HEK293 (cell line): ENCODE measurements around the gene LHFPL2.

ENCODE experiments used
- CTCF ChIA-PET: fragments of 350-600 bp; formaldehyde crosslinking; extraction: SDS; loops from one replicate; lab custom pipeline; 2021; ENCODE audit warnings: antibody characterized with exemption; lab: Yijun Ruan, JAX
- POLR2A ChIA-PET: fragments of 300-600 bp; formaldehyde crosslinking; extraction: SDS; loops from one replicate; lab custom pipeline; 2020; ENCODE audit warnings: antibody characterized with exemption, inconsistent platforms; lab: Yijun Ruan, JAX
- H3K27ac ChIP-seq: fragments of 200-500 bp; sonication (Bioruptor generic); 2 replicates; pipeline ENCODE4 v1.5.1; 2014; ENCODE audit warnings: low read depth, low read length, control low read depth, inconsistent platforms; ENCODE audit errors: extremely low read depth
- H3K36me3 ChIP-seq, 2 experiments: fragments of 200-500 bp in 1 of 2; sonication (Bioruptor generic) in 1 of 2; 1 replicate in 1 of 2; 2 replicates in 1 of 2; pipeline ENCODE4 v1.5.1; 2014 to 2017; ENCODE audit warnings: inconsistent platforms in 2 of 2, low read length in 2 of 2; ENCODE audit not compliant: control insufficient read depth in 2 of 2, insufficient read depth in 1 of 2
- H3K4me1 ChIP-seq: fragments of 200-500 bp; sonication (Bioruptor generic); 2 replicates; pipeline ENCODE4 v1.5.1; 2014; ENCODE audit warnings: mild to moderate bottlenecking, low read length, inconsistent platforms; ENCODE audit not compliant: control insufficient read depth, insufficient read depth
- H3K4me3 ChIP-seq: 2 replicates; pipeline ENCODE4 v1.5.1; 2011; ENCODE audit warnings: low read depth, mild to moderate bottlenecking, control low read depth, low read length, moderate library complexity
- H3K9me3 ChIP-seq: fragments of 200-500 bp; sonication (Bioruptor generic); 2 replicates; pipeline ENCODE4 v1.5.1; 2014; ENCODE audit warnings: low read depth, low read length, inconsistent platforms; ENCODE audit not compliant: control insufficient read depth, insufficient read depth
- GLIS1 ChIP-seq: fragments of 450-650 bp; formaldehyde crosslinking; IDR thresholded peaks from 2 replicates; pipeline ENCODE4 v1.5.1; 2016; ENCODE audit warnings: missing biosample characterization, missing genetic modification characterization
- KLF7 ChIP-seq: fragments of 450-650 bp; formaldehyde crosslinking; IDR thresholded peaks from 2 replicates; pipeline ENCODE4 v1.5.1; 2016; ENCODE audit warnings: missing biosample characterization, missing genetic modification characterization, borderline replicate concordance
- SCRT1 ChIP-seq: fragments of 450-650 bp; formaldehyde crosslinking; IDR thresholded peaks from 2 replicates; pipeline ENCODE4 v1.5.1; 2016; ENCODE audit warnings: missing biosample characterization, missing genetic modification characterization, borderline replicate concordance
- SCRT2 ChIP-seq: fragments of 450-650 bp; formaldehyde crosslinking; IDR thresholded peaks from 2 replicates; pipeline ENCODE4 v1.5.1; 2016; ENCODE audit warnings: missing biosample characterization, missing genetic modification characterization
- SP3 ChIP-seq: fragments of 450-650 bp; formaldehyde crosslinking; IDR thresholded peaks from 2 replicates; pipeline ENCODE4 v1.5.1; 2016; ENCODE audit warnings: missing biosample characterization, missing genetic modification characterization
- ZBTB11 ChIP-seq: fragments of 450-650 bp; formaldehyde crosslinking; conservative IDR thresholded peaks from 2 replicates; pipeline ENCODE4 v1.5.1; 2016; ENCODE audit warnings: low read depth, missing biosample characterization, missing genetic modification characterization
- ZBTB26 ChIP-seq: fragments of 450-650 bp; formaldehyde crosslinking; optimal IDR thresholded peaks from 2 replicates; pipeline ENCODE3; 2016; ENCODE audit warnings: missing biosample characterization, mild to moderate bottlenecking, missing genetic modification characterization
- ZNF157 ChIP-seq: fragments of 450-650 bp; formaldehyde crosslinking; IDR thresholded peaks from 2 replicates; pipeline ENCODE4 v1.5.1; 2016; ENCODE audit warnings: missing biosample characterization, missing genetic modification characterization
- ZNF175 ChIP-seq: fragments of 450-650 bp; formaldehyde crosslinking; IDR thresholded peaks from 2 replicates; pipeline ENCODE4 v1.5.1; 2016; ENCODE audit warnings: missing biosample characterization, missing genetic modification characterization
- ZNF214 ChIP-seq: fragments of 450-650 bp; formaldehyde crosslinking; IDR thresholded peaks from 2 replicates; pipeline ENCODE4 v1.5.1; 2017; ENCODE audit warnings: missing biosample characterization, mild to moderate bottlenecking, missing genetic modification characterization, borderline replicate concordance
- ZNF221 ChIP-seq: fragments of 450-650 bp; formaldehyde crosslinking; IDR thresholded peaks from 2 replicates; pipeline ENCODE4 v1.5.1; 2017; ENCODE audit warnings: missing biosample characterization, missing genetic modification characterization, borderline replicate concordance
- ZNF350 ChIP-seq: fragments of 450-650 bp; formaldehyde crosslinking; IDR thresholded peaks from 2 replicates; pipeline ENCODE4 v1.5.0; 2017; ENCODE audit warnings: missing biosample characterization, mild to moderate bottlenecking, missing genetic modification characterization
- ZNF354C ChIP-seq: fragments of 450-650 bp; formaldehyde crosslinking; IDR thresholded peaks from 2 replicates; pipeline ENCODE4 v1.5.1; 2016; ENCODE audit warnings: missing biosample characterization, missing genetic modification characterization, low read depth, borderline replicate concordance
- ZNF449 ChIP-seq: fragments of 450-650 bp; formaldehyde crosslinking; IDR thresholded peaks from 2 replicates; pipeline ENCODE4 v1.5.1; 2017; ENCODE audit warnings: missing biosample characterization, mild to moderate bottlenecking, missing genetic modification characterization, moderate library complexity
- ZNF549 ChIP-seq: fragments of 450-650 bp; IDR thresholded peaks from 2 replicates; pipeline ENCODE4 v1.5.1; 2018; ENCODE audit warnings: missing biosample characterization, missing genetic modification characterization, mild to moderate bottlenecking, inconsistent platforms, moderate library complexity
- ZNF624 ChIP-seq: fragments of 450-650 bp; formaldehyde crosslinking; IDR thresholded peaks from 2 replicates; pipeline ENCODE4 v1.5.1; 2017; ENCODE audit warnings: missing biosample characterization, missing genetic modification characterization
- ZNF629 ChIP-seq: fragments of 450-650 bp; formaldehyde crosslinking; IDR thresholded peaks from 2 replicates; pipeline ENCODE4 v1.5.1; 2017; ENCODE audit warnings: missing biosample characterization, missing genetic modification characterization
- ZNF791 ChIP-seq: fragments of 450-650 bp; formaldehyde crosslinking; IDR thresholded peaks from 2 replicates; pipeline ENCODE4 v1.5.1; 2016; ENCODE audit warnings: missing biosample characterization, missing genetic modification characterization

Gene LHFPL2

GRCh38 chr5:78577071-78577807 lies 71.3 kb downstream of the LHFPL2 start:
- no peak overlapping the region for H3K27ac ChIP-seq
- H3K4me3 ChIP-seq = no peak overlapping the region
- no peaks in the 10 kb centered on the region for H3K36me3 ChIP-seq
- H3K4me1 ChIP-seq = no peaks in the 10 kb centered on the region; the same call in 1 of the 2 replicates
- ChIA-PET POLR2A (interaction anchor here (1.4 kb wide), 1 partner anchor 61 kb away, joined by 3 read pairs; no protein-coding TSS in a partner anchor), CTCF (interaction anchor here (0.5 to 1.2 kb wide), 4 partner anchors 44 to 217 kb away, joined by 3 to 4 read pairs (median 4); partner anchors contain the start of gene SCAMP1)
- no peak for TF ChIP-seq ZNF157
- no peak for TF ChIP-seq ZNF350
- TF ChIP-seq ZNF791 (tag by site-specific recombination) = no peak
- TF ChIP-seq GLIS1 (tag by site-specific recombination) = no peak
- no peak for TF ChIP-seq KLF7
- TF ChIP-seq SP3 = no peak
- no peak for TF ChIP-seq ZNF214 (tag by site-specific recombination)
- TF ChIP-seq ZNF449 = no peak
- TF ChIP-seq ZNF354C = no peak
- no peak for TF ChIP-seq ZBTB26
- TF ChIP-seq ZNF629 (tag by site-specific recombination) = no peak
- no peak for TF ChIP-seq ZNF624 (tag by site-specific recombination)
- no peaks in the 10 kb centered on the region for H3K9me3 ChIP-seq

- no peaks in the 10 kb centered on the region for H3K36me3 ChIP-seq
- TF ChIP-seq ZNF175 (tag by site-specific recombination) (no peak), SP3 (no peak), SCRT2 (tag by site-specific recombination) (peak; percentile 53), ZNF549 (tag by site-specific recombination) (no peak), SCRT1 (tag by site-specific recombination) (0 out of 2 replicates have a peak, but pooled peaks have one; percentile 34), ZNF221 (tag by site-specific recombination) (no peak), ZBTB11 (tag by site-specific recombination) (no peak)
- TF ChIP-seq, all 188 proteins: peak for 2
- no peak overlapping the region for H3K4me3 ChIP-seq
- ChIA-PET CTCF (interaction anchor here (1.2 kb wide), 1 partner anchor 43 kb away, joined by 3 read pairs; no protein-coding TSS in a partner anchor), POLR2A (no interaction called here)
- no peaks in the 10 kb centered on the region; the same call in 1 of the 2 replicates for H3K4me1 ChIP-seq
- no peak overlapping the region for H3K27ac ChIP-seq
- no peaks in the 10 kb centered on the region for H3K9me3 ChIP-seq
These were observed 72.2 kb downstream of the LHFPL2 start for GRCh38 chr5:78576376-78576775.
